HCT116 (cell line): ENCODE results near the gene OR6C6. TPM values are rescaled to one million over a fixed set of nuclear protein-coding genes. Genes with fewer than 3 reads are reported as not detected.

Experiments
- ATAC-seq: fragments of 200-7000 bp; cut with Tn5 transposase; 2 replicates; pipeline ENCODE4 v1.9.1; 2020; ENCODE audit warnings: mild to moderate bottlenecking, moderate library complexity
- BruUV-seq: library from RNA; stranded (reverse); fragments of 400-500 nt; replicated peaks from 2 replicates; lab custom pipeline; 2021; lab: Mats Ljungman, UMichigan
- CTCF ChIA-PET: fragments of 300-600 bp; sonication (Branson Sonifier 250); formaldehyde crosslinking; loops from one replicate; lab custom pipeline; 2021; ENCODE audit warnings: antibody characterized with exemption; lab: Charles Lee
- POLR2A ChIA-PET: fragments of 300-600, 350-600 bp; sonication (Branson Sonifier 250); formaldehyde crosslinking; loops from one replicate; lab custom pipeline; 2021; ENCODE audit warnings: antibody characterized with exemption; lab: Charles Lee
- RAD21 ChIA-PET, 2 experiments: fragments of 300-600 bp; sonication (Branson Sonifier 250); formaldehyde crosslinking; loops; one replicate each; lab custom pipeline; 2023; ENCODE audit warnings: low total read pairs in 2 of 2; ENCODE audit not compliant: uncharacterized antibody in 2 of 2, unreplicated experiment in 2 of 2, low non-redundant PET in 1 of 2; lab: Charles Lee
- DNase-seq: peaks from one replicate; pipeline ENCODE4 v3.0.0-alpha.2; 2010; ENCODE audit warnings: low read depth, low spot score
- H2AFZ ChIP-seq: fragments of 200-600 bp; shearing (Covaris generic), sonication (generic); 2 replicates; pipeline ENCODE4 v1.6.1; 2017; ENCODE audit warnings: low read depth, mixed run types, mixed read lengths, antibody characterized with exemption, low read length; ENCODE audit not compliant: poor library complexity, severe bottlenecking
- H3K27ac ChIP-seq: 2 replicates; pipeline ENCODE4 v1.5.1; 2012; ENCODE audit warnings: low read depth, low read length
- H3K27me3 ChIP-seq: fragments of 200-600 bp; sonication (generic); 2 replicates; pipeline ENCODE4 v1.6.1; 2016; ENCODE audit warnings: mixed run types, low read length, mixed read lengths; ENCODE audit not compliant: insufficient read depth
- H3K36me3 ChIP-seq, 2 experiments: fragments of 200-500 bp in 1 of 2; fragments of 200-600 bp in 1 of 2; sonication (Bioruptor generic) in 1 of 2; sonication (generic) in 1 of 2; 2 replicates each; pipeline versions ENCODE4 v1.5.1 to v1.6.1; 2014 to 2016; ENCODE audit warnings: low read length in 2 of 2, inconsistent platforms in 1 of 2, mixed read lengths in 1 of 2, mixed run types in 1 of 2; ENCODE audit not compliant: insufficient read depth in 2 of 2, control insufficient read depth in 1 of 2
- H3K4me1 ChIP-seq, 2 experiments: fragments of 200-600 bp in 1 of 2; sonication (generic) in 1 of 2; 2 replicates each; pipeline versions ENCODE4 v1.5.1 to v1.6.1; 2012 to 2017; ENCODE audit warnings: low read length in 2 of 2, inconsistent platforms in 1 of 2, mild to moderate bottlenecking in 1 of 2, mixed read lengths in 1 of 2, mixed run types in 1 of 2, moderate library complexity in 1 of 2; ENCODE audit not compliant: insufficient read depth in 2 of 2, control insufficient read depth in 1 of 2
- H3K4me2 ChIP-seq: fragments of 200-600 bp; sonication (generic); 2 replicates; pipeline ENCODE4 v1.6.1; 2017; ENCODE audit warnings: mixed run types, low read length, mixed read lengths
- H3K4me3 ChIP-seq, 2 experiments: fragments of 200-600 bp in 1 of 2; sonication (generic) in 1 of 2; replicated peaks in 1 of 2; 2 replicates each; pipeline ENCODE4 v1.5.1; 2011 to 2016; ENCODE audit warnings: low read length in 2 of 2, control low read depth in 1 of 2, low read depth in 1 of 2, mild to moderate bottlenecking in 1 of 2, mixed read lengths in 1 of 2, mixed run types in 1 of 2
- H3K79me2 ChIP-seq: fragments of 200-600 bp; sonication (generic); 2 replicates; pipeline ENCODE4 v1.6.1; 2017; ENCODE audit warnings: mild to moderate bottlenecking, mixed run types, low read length, moderate library complexity, mixed read lengths; ENCODE audit not compliant: insufficient read depth
- H3K9ac ChIP-seq: fragments of 200-600 bp; sonication (generic); 2 replicates; pipeline ENCODE4 v1.6.1; 2016; ENCODE audit warnings: low read length, mixed read lengths
- H3K9me2 ChIP-seq: fragments of 200-600 bp; sonication (generic), shearing (Covaris generic); 2 replicates; pipeline ENCODE4 v1.6.1; 2017; ENCODE audit warnings: mixed run types, mild to moderate bottlenecking, moderate library complexity; ENCODE audit not compliant: insufficient read depth
- H3K9me3 ChIP-seq, 2 experiments: fragments of 200-500 bp in 1 of 2; fragments of 200-600 bp in 1 of 2; sonication (Bioruptor generic) in 1 of 2; sonication (generic) in 1 of 2; 2 replicates each; pipeline ENCODE4 v1.6.1; 2014 to 2017; ENCODE audit warnings: low read length in 2 of 2, mixed read lengths in 2 of 2, inconsistent platforms in 1 of 2, low read depth in 1 of 2, mild to moderate bottlenecking in 1 of 2, mixed run types in 1 of 2, moderate library complexity in 1 of 2; ENCODE audit not compliant: control insufficient read depth in 1 of 2, insufficient read depth in 1 of 2
- H4K20me1 ChIP-seq: fragments of 200-600 bp; sonication (generic), shearing (Covaris generic); 2 replicates; pipeline ENCODE4 v1.6.1; 2017; ENCODE audit warnings: mixed run types, mild to moderate bottlenecking, moderate library complexity; ENCODE audit not compliant: insufficient read depth
- CBX3 ChIP-seq: IDR thresholded peaks from 2 replicates; pipeline ENCODE4 v1.6.1; 2012; ENCODE audit warnings: low read depth
- EGR1 ChIP-seq: IDR thresholded peaks from 2 replicates; pipeline ENCODE4 v1.6.1; 2012; ENCODE audit warnings: low read depth
- EZH2 ChIP-seq: fragments of 200-600 bp; sonication (generic); IDR thresholded peaks from 2 replicates; pipeline ENCODE4 v1.6.1; 2017; ENCODE audit warnings: antibody characterized with exemption, mixed run types
- MAX ChIP-seq: IDR thresholded peaks from 2 replicates; pipeline ENCODE4 v1.6.1; 2012
- POLR2AphosphoS5 ChIP-seq: IDR thresholded peaks from 2 replicates; pipeline ENCODE4 v1.6.1; 2011; ENCODE audit warnings: mild to moderate bottlenecking, low read depth, low read length, moderate library complexity
- SIN3A ChIP-seq: IDR thresholded peaks from 2 replicates; pipeline ENCODE4 v1.6.1; 2012; ENCODE audit warnings: low read depth
- intact Hi-C: fragments of 100-400 bp; cut with micrococcal nuclease; formaldehyde crosslinking; loops from 2 replicates; pipeline ENCODE4 v1.10.0; 2022
- total RNA-seq: library from RNA; stranded (reverse); gene quantifications from one replicate; pipeline ENCODE4 v1.2.1, GENCODE V29; 2021; ENCODE audit not compliant: unreplicated experiment
- TF ChIP-seq, protein P1 (sequence below): IDR thresholded peaks from 2 replicates; pipeline ENCODE4 v1.6.1; 2012; ENCODE audit warnings: low read depth
- TF ChIP-seq, protein P2 (sequence below): IDR thresholded peaks from 2 replicates; pipeline ENCODE4 v1.6.1; 2012

OR6C6 gene
- total RNA-seq, 1 experiment from 2014 or later: not detected

GRCh38 chr12:55258303-55258702 is 38.1 kb downstream of the OR6C6 start:
- Histone ChIP-seq H3K4me1 (no peaks in the 10 kb centered on the region), H3K4me2 (no peak overlapping the region), H3K27ac (no peak overlapping the region), H4K20me1 (no peaks in the 10 kb centered on the region), H3K9me2 (no peaks in the 10 kb centered on the region), H3K27me3 (peaks cover 8% of the 10 kb centered on the region; the same call in 1 of the 2 replicates), H3K9ac (no peak overlapping the region), H3K9me3 (no peaks in the 10 kb centered on the region), H3K4me3 (no peak overlapping the region), H2AFZ (no peak overlapping the region), H3K36me3 (no peaks in the 10 kb centered on the region), H3K79me2 (no peaks in the 10 kb centered on the region)
- CTCF ChIA-PET: no interaction called here
- no peak for DNase-seq
- TF ChIP-seq, protein P1, sequence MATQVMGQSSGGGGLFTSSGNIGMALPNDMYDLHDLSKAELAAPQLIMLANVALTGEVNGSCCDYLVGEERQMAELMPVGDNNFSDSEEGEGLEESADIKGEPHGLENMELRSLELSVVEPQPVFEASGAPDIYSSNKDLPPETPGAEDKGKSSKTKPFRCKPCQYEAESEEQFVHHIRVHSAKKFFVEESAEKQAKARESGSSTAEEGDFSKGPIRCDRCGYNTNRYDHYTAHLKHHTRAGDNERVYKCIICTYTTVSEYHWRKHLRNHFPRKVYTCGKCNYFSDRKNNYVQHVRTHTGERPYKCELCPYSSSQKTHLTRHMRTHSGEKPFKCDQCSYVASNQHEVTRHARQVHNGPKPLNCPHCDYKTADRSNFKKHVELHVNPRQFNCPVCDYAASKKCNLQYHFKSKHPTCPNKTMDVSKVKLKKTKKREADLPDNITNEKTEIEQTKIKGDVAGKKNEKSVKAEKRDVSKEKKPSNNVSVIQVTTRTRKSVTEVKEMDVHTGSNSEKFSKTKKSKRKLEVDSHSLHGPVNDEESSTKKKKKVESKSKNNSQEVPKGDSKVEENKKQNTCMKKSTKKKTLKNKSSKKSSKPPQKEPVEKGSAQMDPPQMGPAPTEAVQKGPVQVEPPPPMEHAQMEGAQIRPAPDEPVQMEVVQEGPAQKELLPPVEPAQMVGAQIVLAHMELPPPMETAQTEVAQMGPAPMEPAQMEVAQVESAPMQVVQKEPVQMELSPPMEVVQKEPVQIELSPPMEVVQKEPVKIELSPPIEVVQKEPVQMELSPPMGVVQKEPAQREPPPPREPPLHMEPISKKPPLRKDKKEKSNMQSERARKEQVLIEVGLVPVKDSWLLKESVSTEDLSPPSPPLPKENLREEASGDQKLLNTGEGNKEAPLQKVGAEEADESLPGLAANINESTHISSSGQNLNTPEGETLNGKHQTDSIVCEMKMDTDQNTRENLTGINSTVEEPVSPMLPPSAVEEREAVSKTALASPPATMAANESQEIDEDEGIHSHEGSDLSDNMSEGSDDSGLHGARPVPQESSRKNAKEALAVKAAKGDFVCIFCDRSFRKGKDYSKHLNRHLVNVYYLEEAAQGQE: no peak
- TF ChIP-seq MAX (no peak), EGR1 (no peak), CBX3 (no peak), EZH2 (no peak), POLR2AphosphoS5 (no peak), SIN3A (no peak)
- TF ChIP-seq, protein P2, sequence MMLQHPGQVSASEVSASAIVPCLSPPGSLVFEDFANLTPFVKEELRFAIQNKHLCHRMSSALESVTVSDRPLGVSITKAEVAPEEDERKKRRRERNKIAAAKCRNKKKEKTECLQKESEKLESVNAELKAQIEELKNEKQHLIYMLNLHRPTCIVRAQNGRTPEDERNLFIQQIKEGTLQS: no peak
- BruUV-seq: no TSS peak
- POLR2A ChIA-PET: no interaction called here
- RAD21 ChIA-PET: no interaction called here
- ATAC-seq: no peak
- intact Hi-C loops: no loop called here
